SIG-M5 treated with dmso at 0.1 percent for 504 hours (cell line): ENCODE data around the gene TSPAN4.

Experiments used
- DNase-seq: peaks from one replicate; lab custom pipeline; 2025; ENCODE audit not compliant: unreplicated experiment; lab: John Stamatoyannopoulos, UW

Gene TSPAN4

GRCh38 chr11:848380-848931 lies 5.8 kb downstream of the TSPAN4 start:
- DNase-seq: no peak

GRCh38 chr11:849104-849824 lies 6.6 kb downstream of the TSPAN4 start:
- DNase-seq: no peak

- DNase-seq: no peak
Observed at GRCh38 chr11:849951-850774, 7.5 kb downstream of the TSPAN4 start.

- no peak for DNase-seq
Observed at GRCh38 chr11:850775-851763, 8.4 kb downstream of the TSPAN4 start.

- DNase-seq: no peak
Observed at GRCh38 chr11:852762-853161, 10.1 kb downstream of the TSPAN4 start.

- DNase-seq: no peak
Observed at GRCh38 chr11:853682-854448, 11.2 kb downstream of the TSPAN4 start.

- no peak for DNase-seq
Observed at GRCh38 chr11:854601-855329, 12.1 kb downstream of the TSPAN4 start.

- DNase-seq: no peak
Observed at GRCh38 chr11:855330-855674, 12.7 kb downstream of the TSPAN4 start.

- DNase-seq: no peak
Observed at GRCh38 chr11:855796-856195, 13.1 kb downstream of the TSPAN4 start.

GRCh38 chr11:856397-856796 lies 13.7 kb downstream of the TSPAN4 start:
- DNase-seq: no peak

- no peak for DNase-seq
Observed at GRCh38 chr11:858053-858761, 15.6 kb downstream of the TSPAN4 start.

- DNase-seq: no peak
Observed at GRCh38 chr11:858762-859339, 16.2 kb downstream of the TSPAN4 start.

- DNase-seq: peak; percentile 48
Observed at GRCh38 chr11:859394-860131, 16.9 kb downstream of the TSPAN4 start.

GRCh38 chr11:860234-861104 lies 17.8 kb downstream of the TSPAN4 start:
- DNase-seq: no peak

- DNase-seq: no peak
Observed at GRCh38 chr11:861105-861479, 18.4 kb downstream of the TSPAN4 start.

- DNase-seq: no peak
Observed at GRCh38 chr11:862081-862661, 19.5 kb downstream of the TSPAN4 start.

- DNase-seq: no peak
Observed at GRCh38 chr11:862696-863022, 20.0 kb downstream of the TSPAN4 start.
